H54 (cell line): ENCODE results near the gene UNC79.

Experiments used
- DNase-seq: peaks from one replicate; pipeline ENCODE4 v3.0.0; 2011; ENCODE audit warnings: low spot score, mixed read lengths; ENCODE audit not compliant: insufficient read length
- FAIRE-seq: peaks from 3 replicates; lab custom pipeline; 2011; peaks lifted over from hg19 to GRCh38; lab: Jason Lieb, UNC
- POLR2A ChIP-seq: IDR thresholded peaks from 2 replicates; pipeline ENCODE4 v1.6.1; 2011; ENCODE audit warnings: low read depth, mild to moderate bottlenecking, low read length

UNC79 gene

GRCh38 chr14:93732524-93732923 lies 301.8 kb downstream of the UNC79 start:
- no peak for FAIRE-seq

GRCh38 chr14:93733231-93733630 lies 302.5 kb downstream of the UNC79 start:
- no peak for TF ChIP-seq POLR2A
- FAIRE-seq (no peak), DNase-seq (no peak)

More at GRCh38 chr14:93732524-93732923, 301.8 kb downstream of the UNC79 start:
- no peak for TF ChIP-seq POLR2A
- no peak for DNase-seq

GRCh38 chr14:93733631-93734030 lies 302.9 kb downstream of the UNC79 start:
- FAIRE-seq = no peak
- no peak for DNase-seq

GRCh38 chr14:93734086-93734822 lies 303.5 kb downstream of the UNC79 start:
- no peak for TF ChIP-seq POLR2A
- no peak for FAIRE-seq
- no peak for DNase-seq

More at GRCh38 chr14:93733631-93734030, 302.9 kb downstream of the UNC79 start:
- TF ChIP-seq POLR2A = no peak

- FAIRE-seq (no peak), DNase-seq (no peak)
- TF ChIP-seq POLR2A = no peak
Observed at GRCh38 chr14:93735206-93735605, 304.5 kb downstream of the UNC79 start.

- DNase-seq (no peak), FAIRE-seq (no peak)
- no peak for TF ChIP-seq POLR2A
Observed at GRCh38 chr14:93736378-93737014, 305.8 kb downstream of the UNC79 start.

GRCh38 chr14:93737634-93738033 lies 306.9 kb downstream of the UNC79 start:
- no peak for TF ChIP-seq POLR2A
- DNase-seq (no peak), FAIRE-seq (no peak)

GRCh38 chr14:93741556-93742230 lies 311.0 kb downstream of the UNC79 start:
- FAIRE-seq (no peak), DNase-seq (no peak)
- no peak for TF ChIP-seq POLR2A

GRCh38 chr14:93742761-93743160 lies 312.0 kb downstream of the UNC79 start:
- no peak for TF ChIP-seq POLR2A
- FAIRE-seq = no peak
- no peak for DNase-seq

- no peak for TF ChIP-seq POLR2A
- FAIRE-seq (no peak), DNase-seq (no peak)
Observed at GRCh38 chr14:93743270-93744060, 312.7 kb downstream of the UNC79 start.

GRCh38 chr14:93744176-93744575 lies 313.4 kb downstream of the UNC79 start:
- FAIRE-seq = no peak
- TF ChIP-seq POLR2A = no peak

GRCh38 chr14:93744876-93745275 lies 314.1 kb downstream of the UNC79 start:
- FAIRE-seq (no peak), DNase-seq (no peak)
- TF ChIP-seq POLR2A = no peak

More at GRCh38 chr14:93744176-93744575, 313.4 kb downstream of the UNC79 start:
- no peak for DNase-seq

- TF ChIP-seq POLR2A = no peak
- FAIRE-seq (no peak), DNase-seq (no peak)
Observed at GRCh38 chr14:93745603-93746273, 315.0 kb downstream of the UNC79 start.

- TF ChIP-seq POLR2A = no peak
- DNase-seq = no peak
- no peak for FAIRE-seq
Observed at GRCh38 chr14:93747102-93747501, 316.4 kb downstream of the UNC79 start.
